ENCODE measurements around the gene HYAL3. TPM values are rescaled to one million over a fixed set of nuclear protein-coding genes. Genes with fewer than 3 reads are reported as not detected.

The HYAL3 gene
- total and polyA plus RNA-seq, 5 experiments from 2014 or later: 2.5 to 4.7 (median 3.2) TPM

- Mint-ChIP-seq H3K4me1 (peaks cover 11 to 24% (median 21%) of the 10 kb centered on the region in 4 donors), H3K9me3 (no peaks in the 10 kb centered on the region), H3K4me3 (no peak overlapping the region), H3K27me3 (peaks cover 11 to 49% (median 26%) of the 10 kb centered on the region in 5 donors), H3K36me3 (no peaks in the 10 kb centered on the region), H3K27ac (peak overlapping the region in 1 of 10 donors; percentile 73)
- DNase-seq: no peak
- POLR2A ChIA-PET: interaction anchor here (0.6 to 2.3 kb wide), 3 partner anchors 11 to 44 kb away, joined by 3 to 8 read pairs (median 7); no protein-coding TSS in a partner anchor
- ATAC-seq: no peak
Observed at GRCh38 chr3:50270422-50271224, 28.6 kb downstream of the HYAL3 start.

DNA sequence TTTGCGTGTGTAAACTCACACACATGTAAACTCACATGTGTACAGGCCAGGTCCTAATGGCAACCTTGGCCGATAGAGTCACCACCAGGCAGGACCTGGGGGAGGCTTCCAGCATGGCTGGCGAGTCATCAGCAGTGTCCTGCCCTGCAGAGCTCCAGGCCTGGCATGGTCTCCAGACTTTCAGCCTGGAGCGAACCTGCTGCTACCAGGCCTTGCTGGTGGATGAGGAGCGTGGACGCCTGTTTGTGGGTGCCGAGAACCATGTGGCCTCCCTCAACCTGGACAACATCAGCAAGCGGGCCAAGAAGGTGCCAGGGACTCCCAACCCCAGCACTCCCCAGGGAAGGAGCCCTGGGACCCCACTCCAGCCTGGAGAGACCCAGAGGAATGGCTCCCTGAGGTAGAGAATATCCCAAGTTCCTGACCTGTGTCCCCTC lies 29.2 kb downstream of the HYAL3 start:
- no peak for ATAC-seq
- Mint-ChIP-seq H3K4me3 (no peak overlapping the region), H3K27ac (no peak overlapping the region), H3K4me1 (peaks cover 9 to 18% (median 16%) of the 10 kb centered on the region in 4 donors), H3K27me3 (peaks cover 9 to 43% (median 23%) of the 10 kb centered on the region in 5 donors), H3K36me3 (no peaks in the 10 kb centered on the region), H3K9me3 (no peaks in the 10 kb centered on the region)
- POLR2A ChIA-PET: no interaction called here
- no peak for DNase-seq

GRCh38 chr3:50269460-50269859 lies 29.7 kb downstream of the HYAL3 start:
- H3K36me3 Mint-ChIP-seq: no peaks in the 10 kb centered on the region
- H3K27me3 Mint-ChIP-seq: peaks cover 7 to 38% (median 20%) of the 10 kb centered on the region in 5 donors
- peaks cover 7 to 14% (median 12%) of the 10 kb centered on the region in 4 donors for H3K4me1 Mint-ChIP-seq
- no peak for ATAC-seq
- peak overlapping the region in 1 of 10 donors; percentile 33 for H3K27ac Mint-ChIP-seq
- no peaks in the 10 kb centered on the region for H3K9me3 Mint-ChIP-seq
- no peak overlapping the region for H3K4me3 Mint-ChIP-seq
- POLR2A ChIA-PET: no interaction called here
- DNase-seq: no peak

DNA sequence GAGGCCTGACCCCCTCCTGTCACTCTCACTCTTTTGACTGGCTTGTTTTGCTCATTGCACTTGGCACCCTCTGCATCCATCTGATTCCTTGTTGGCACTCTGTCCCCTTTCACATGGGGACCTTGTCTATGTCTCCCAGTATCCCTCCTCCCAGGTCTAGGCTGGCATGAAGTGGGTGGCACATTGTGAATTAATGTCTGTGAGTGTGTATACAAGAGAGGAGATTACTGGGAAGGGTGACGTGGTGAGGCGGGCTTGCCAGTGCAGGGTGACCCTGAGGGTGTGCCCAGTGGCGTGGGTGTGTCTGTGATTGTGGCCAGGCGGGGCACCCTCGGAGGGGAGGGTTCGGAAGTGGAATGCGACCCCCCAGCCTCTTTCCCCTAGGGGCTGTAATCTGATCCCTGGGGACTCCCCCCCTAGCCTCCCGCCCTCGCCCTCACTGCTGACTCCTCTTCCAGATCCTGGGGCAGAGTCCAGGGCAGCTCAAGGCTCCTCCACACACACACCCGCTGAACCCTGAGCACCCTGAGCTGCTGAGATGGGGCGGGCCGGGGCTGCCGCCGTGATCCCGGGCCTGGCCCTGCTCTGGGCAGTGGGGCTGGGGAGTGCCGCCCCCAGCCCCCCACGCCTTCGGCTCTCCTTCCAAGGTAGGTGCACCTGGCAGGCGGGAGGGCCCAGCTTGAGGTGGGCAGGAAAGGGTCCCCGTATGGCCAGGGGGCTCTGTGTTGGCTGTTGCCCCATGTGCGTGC lies 30.3 kb downstream of the HYAL3 start, which contains the start of gene SEMA3B:
SEMA3B (plus strand) TSS at position 445 of the 749 bp plus-strand sequence; CDS start at position 539, 94 bp downstream.
- POLR2A ChIA-PET: no interaction called here
- peaks cover 2 to 8% (median 7%) of the 10 kb centered on the region in 4 donors for H3K4me1 Mint-ChIP-seq
- H3K27me3 Mint-ChIP-seq: peaks cover 3 to 32% (median 15%) of the 10 kb centered on the region in 5 donors
- H3K27ac Mint-ChIP-seq: peak within 1 kb of the TSS in 2 of 10 donors; percentile 33 to 50
- H3K9me3 Mint-ChIP-seq: no peaks in the 10 kb centered on the region
- DNase-seq (no peak), ATAC-seq (no peak)
- no peak within 1 kb of the TSS for H3K4me3 Mint-ChIP-seq
- no peaks in the 10 kb centered on the region for H3K36me3 Mint-ChIP-seq

GRCh38 chr3:50268276-50268675 lies 30.9 kb downstream of the HYAL3 start:
- Mint-ChIP-seq H3K36me3 (no peaks in the 10 kb centered on the region), H3K4me1 (peaks cover 2 to 6% (median 6%) of the 10 kb centered on the region in 4 donors), H3K4me3 (no peak overlapping the region), H3K9me3 (no peaks in the 10 kb centered on the region), H3K27me3 (peaks cover 3 to 29% (median 15%) of the 10 kb centered on the region in 5 donors), H3K27ac (no peak overlapping the region)
- POLR2A ChIA-PET: no interaction called here
- DNase-seq (no peak), ATAC-seq (no peak)

DNA sequence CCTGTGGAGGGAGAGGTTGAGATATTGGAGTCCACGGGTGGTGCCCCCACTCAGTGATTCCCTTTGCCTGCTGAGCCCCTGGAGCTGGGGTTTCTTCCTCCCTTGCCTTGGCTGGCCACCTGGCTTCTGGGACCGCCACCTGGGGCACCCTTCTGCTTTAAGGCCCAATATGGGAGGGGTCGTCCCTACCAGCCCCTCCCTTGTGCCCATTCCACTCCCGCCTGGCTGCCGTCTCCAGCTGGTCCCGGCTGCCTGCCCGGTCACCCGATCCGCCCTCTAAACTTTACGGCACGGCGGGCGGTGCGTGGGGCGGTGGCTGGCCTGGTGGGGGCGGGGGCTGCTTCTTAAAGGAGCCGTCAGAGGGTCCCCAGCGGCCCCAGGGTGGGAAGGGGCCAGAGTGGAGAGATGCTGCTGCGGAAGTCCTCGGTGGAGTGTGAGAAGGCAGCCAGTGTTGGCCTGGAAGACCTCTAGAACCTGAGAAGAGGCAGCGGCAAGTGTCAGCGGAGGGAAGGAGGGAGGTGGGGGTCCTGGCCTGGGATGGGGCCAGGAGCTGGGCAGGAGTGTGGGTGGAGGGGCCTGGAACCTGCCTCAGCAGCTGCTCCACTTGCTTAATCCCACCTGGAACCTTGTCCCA lies 31.8 kb downstream of the HYAL3 start:
- POLR2A ChIA-PET: interaction anchor here (0.7 kb wide), 1 partner anchor 33 kb away, joined by 3 read pairs; no protein-coding TSS in a partner anchor
- no peak for ATAC-seq
- H3K9me3 Mint-ChIP-seq: no peaks in the 10 kb centered on the region
- no peak for DNase-seq
- no peaks in the 10 kb centered on the region for H3K36me3 Mint-ChIP-seq
- no peak overlapping the region for H3K27ac Mint-ChIP-seq
- H3K4me1 Mint-ChIP-seq: no peaks in the 10 kb centered on the region
- H3K4me3 Mint-ChIP-seq: no peak overlapping the region
- peaks cover 0 to 25% (median 11%) of the 10 kb centered on the region in 5 donors for H3K27me3 Mint-ChIP-seq

GRCh38 chr3:50266836-50267235 lies 32.4 kb downstream of the HYAL3 start:
- POLR2A ChIA-PET: interaction anchor here (0.7 kb wide), 1 partner anchor 33 kb away, joined by 3 read pairs; no protein-coding TSS in a partner anchor
- ATAC-seq (no peak), DNase-seq (no peak)
- Mint-ChIP-seq H3K27ac (no peak overlapping the region), H3K27me3 (peaks cover 0 to 25% (median 11%) of the 10 kb centered on the region in 5 donors), H3K4me1 (no peaks in the 10 kb centered on the region), H3K36me3 (no peaks in the 10 kb centered on the region), H3K9me3 (no peaks in the 10 kb centered on the region), H3K4me3 (no peak overlapping the region)

GRCh38 chr3:50266017-50266416 lies 33.2 kb downstream of the HYAL3 start:
- Mint-ChIP-seq H3K4me1 (no peaks in the 10 kb centered on the region), H3K36me3 (no peaks in the 10 kb centered on the region), H3K9me3 (no peaks in the 10 kb centered on the region), H3K27ac (no peak overlapping the region), H3K27me3 (peaks cover 0 to 25% (median 11%) of the 10 kb centered on the region in 5 donors), H3K4me3 (no peak overlapping the region)
- no peak for DNase-seq
- POLR2A ChIA-PET: no interaction called here
- ATAC-seq: no peak

DNA sequence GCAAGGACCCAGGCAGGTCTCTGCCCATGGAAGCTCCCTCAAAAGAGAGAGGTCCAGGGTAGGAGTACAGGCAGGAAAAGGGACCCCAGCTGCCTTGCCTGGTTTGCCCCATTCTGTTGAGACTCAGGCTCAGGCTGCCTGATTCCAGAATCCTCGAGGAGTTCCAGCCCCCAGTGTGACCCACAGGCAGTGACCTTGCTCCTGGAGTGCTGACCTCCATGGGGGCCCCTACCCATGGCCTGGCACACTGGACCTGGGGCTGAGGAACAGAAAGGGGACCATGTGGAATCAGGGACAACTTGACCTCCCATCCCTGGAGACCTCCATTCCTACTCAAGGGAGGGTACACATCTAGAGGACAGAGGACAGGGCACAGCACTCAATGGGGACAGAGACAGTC lies 33.6 kb downstream of the HYAL3 start:
- Mint-ChIP-seq H3K27me3 (peaks cover 0 to 25% (median 11%) of the 10 kb centered on the region in 5 donors), H3K4me3 (no peak overlapping the region), H3K36me3 (no peaks in the 10 kb centered on the region), H3K9me3 (no peaks in the 10 kb centered on the region), H3K27ac (no peak overlapping the region), H3K4me1 (no peaks in the 10 kb centered on the region)
- DNase-seq: no peak
- POLR2A ChIA-PET: no interaction called here
- ATAC-seq: no peak

GRCh38 chr3:50264964-50265485 lies 34.2 kb downstream of the HYAL3 start:
- Mint-ChIP-seq H3K4me1 (peaks cover 0 to under 1% (median 0%) of the 10 kb centered on the region in 4 donors), H3K9me3 (no peaks in the 10 kb centered on the region), H3K36me3 (no peaks in the 10 kb centered on the region), H3K4me3 (no peak overlapping the region), H3K27ac (peak overlapping the region in 1 of 10 donors; percentile 10), H3K27me3 (peaks cover 0 to 25% (median 11%) of the 10 kb centered on the region in 5 donors)
- POLR2A ChIA-PET: interaction anchor here (1.1 kb wide), 1 partner anchor 19 kb away, joined by 4 read pairs; no protein-coding TSS in a partner anchor
- DNase-seq (no peak), ATAC-seq (no peak)

- peaks cover 2 to 6% (median 4%) of the 10 kb centered on the region in 4 donors for H3K4me1 Mint-ChIP-seq
- H3K4me3 Mint-ChIP-seq: no peak overlapping the region
- POLR2A ChIA-PET: interaction anchor here (0.7 to 1.1 kb wide), 2 partner anchors 18 to 79 kb away, joined by 3 to 4 read pairs; no protein-coding TSS in a partner anchor
- H3K9me3 Mint-ChIP-seq: no peaks in the 10 kb centered on the region
- ATAC-seq: no peak
- peaks cover 0 to 21% (median 11%) of the 10 kb centered on the region in 5 donors for H3K27me3 Mint-ChIP-seq
- no peak for DNase-seq
- no peak overlapping the region for H3K27ac Mint-ChIP-seq
- no peaks in the 10 kb centered on the region for H3K36me3 Mint-ChIP-seq
Observed at GRCh38 chr3:50264383-50264963, 34.7 kb downstream of the HYAL3 start.

Data from naive thymus-derived CD8-positive, alpha-beta T cell (primary cell).